Kasumi-1 (cell line): Measurements from ENCODE around the gene ABCC1.
"Not testable (repeated sequence)": the region's sequence is repeated elsewhere in the genome, so short reads cannot be mapped to it uniquely, and the experiment has no call there.

Experiments used
- DNase-seq, 2 experiments: peaks; one replicate each; lab custom pipeline; 2025; lab: John Stamatoyannopoulos, UW

The ABCC1 gene

DNA sequence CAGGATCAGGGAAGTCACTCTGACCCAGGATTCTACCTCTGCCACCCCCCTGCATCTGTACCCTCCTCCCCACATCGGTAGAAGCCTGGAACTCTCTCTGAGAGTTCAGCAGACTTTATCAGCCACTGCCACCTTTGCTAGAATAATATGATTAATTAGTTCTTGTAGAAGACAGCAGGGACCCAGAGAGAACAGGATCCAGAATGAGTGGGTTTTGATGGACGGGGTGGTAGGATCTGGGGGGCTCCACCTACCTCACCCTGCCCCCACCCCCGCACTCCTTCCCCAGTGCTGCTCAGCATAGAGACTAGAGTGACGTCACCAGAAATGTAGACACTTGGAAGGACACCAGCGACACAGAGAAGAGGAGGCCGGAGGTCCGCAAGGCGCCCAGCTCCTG, 240.4 kb downstream of the ABCC1 start:
- no peak for DNase-seq

DNA sequence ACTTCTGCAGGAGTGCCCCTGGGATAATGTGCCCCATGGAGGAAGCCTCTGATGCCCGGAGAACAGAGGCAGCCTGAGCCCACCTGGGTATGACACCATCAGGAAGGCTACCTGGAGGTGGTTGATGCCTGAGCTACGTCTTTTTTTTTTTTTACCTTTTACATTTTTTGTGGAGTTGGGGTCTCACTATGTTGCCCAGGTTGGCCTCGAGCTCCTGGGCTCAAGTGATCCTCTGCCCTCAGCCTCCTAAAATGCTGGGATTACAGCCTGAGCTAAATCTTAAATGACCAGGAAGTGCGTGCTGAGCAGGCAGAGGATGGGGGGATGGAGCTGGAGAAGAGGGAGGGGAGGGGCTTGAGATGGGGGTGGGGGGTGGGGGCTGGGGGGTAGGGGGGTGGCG, 241.1 kb downstream of the ABCC1 start:
- DNase-seq, result no peak

DNA sequence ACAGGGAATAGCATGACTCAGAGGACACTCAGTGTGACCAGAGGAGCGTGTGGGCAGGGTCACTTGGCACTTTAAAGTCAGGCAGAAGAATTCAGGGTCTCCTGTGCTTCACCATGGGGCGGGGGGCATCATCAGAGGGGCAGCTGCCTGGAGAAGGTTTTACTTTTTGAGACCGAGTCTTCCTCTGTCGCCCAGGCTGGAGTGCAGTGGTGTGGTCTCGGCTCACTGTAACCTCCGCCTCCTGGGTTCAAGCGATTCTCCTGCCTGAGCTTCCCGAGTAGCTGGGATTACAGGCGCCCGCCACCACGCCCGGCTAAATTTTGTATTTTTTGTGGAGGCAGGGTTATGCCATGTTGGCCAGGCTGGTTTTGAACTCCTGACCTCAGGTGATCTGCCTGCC, 241.6 kb downstream of the ABCC1 start:
- DNase-seq, result not testable (repeated sequence)

- no peak for DNase-seq
Observed at GRCh38 chr16:16191493-16192167, 242.2 kb downstream of the ABCC1 start.
